Naive thymus-derived CD4-positive, alpha-beta T cell (primary cell): ENCODE measurements around the gene ZBED4. TPM values are rescaled to one million over a fixed set of nuclear protein-coding genes. Genes with fewer than 3 reads are reported as not detected.

Source experiments
- ATAC-seq: fragments of 150-1000 bp; cut with Tn5 transposase; 2 replicates; pipeline ENCODE4 v1.10.0; 2021; ENCODE audit warnings: mild to moderate bottlenecking, moderate library complexity
- CTCF ChIA-PET: fragments of 350-600 bp; sonication (Branson Sonifier 250); formaldehyde crosslinking; loops from one replicate; lab custom pipeline; 2021; ENCODE audit warnings: antibody characterized with exemption; lab: Charles Lee
- POLR2A ChIA-PET: fragments of 350-600 bp; sonication (Branson Sonifier 250); formaldehyde crosslinking; loops from one replicate; lab custom pipeline; 2021; ENCODE audit warnings: antibody characterized with exemption, inconsistent platforms; lab: Charles Lee
- DNase-seq, 9 donors: peaks; one replicate each; pipeline versions ENCODE4 v3.0.0 to v3.0.0-alpha.2; 2020 to 2022; ENCODE audit warnings: mixed read lengths in 1 of 9
- H3K27ac ChIP-seq: one replicate; pipeline ENCODE4 v1.7.0; 2013; ENCODE audit warnings: mild to moderate bottlenecking, low read depth, low read length, moderate library complexity
- H3K27me3 ChIP-seq, 2 donors: one replicate each; pipeline ENCODE4 v1.7.0; 2013; ENCODE audit warnings: low read length in 2 of 2, mild to moderate bottlenecking in 2 of 2, moderate library complexity in 2 of 2; ENCODE audit not compliant: control insufficient read depth in 2 of 2, insufficient read depth in 2 of 2
- H3K36me3 ChIP-seq, 3 experiments: 1 replicate in 2 of 3; 2 replicates in 1 of 3; pipeline ENCODE4 v1.7.0; 2013; ENCODE audit warnings: low read length in 3 of 3, mild to moderate bottlenecking in 3 of 3, moderate library complexity in 1 of 3; ENCODE audit not compliant: insufficient read depth in 3 of 3, control insufficient read depth in 2 of 3
- H3K4me1 ChIP-seq, 2 donors: one replicate each; pipeline ENCODE4 v1.7.0; 2013; ENCODE audit warnings: low read length in 2 of 2, mild to moderate bottlenecking in 2 of 2, moderate library complexity in 1 of 2; ENCODE audit not compliant: control insufficient read depth in 2 of 2, insufficient read depth in 2 of 2
- H3K4me3 ChIP-seq: 2 replicates; pipeline ENCODE4 v1.7.0; 2013; ENCODE audit warnings: mild to moderate bottlenecking, low read length
- H3K9me3 ChIP-seq, 3 experiments: 1 replicate in 2 of 3; 2 replicates in 1 of 3; pipeline ENCODE4 v1.7.0; 2013; ENCODE audit warnings: low read length in 3 of 3; ENCODE audit not compliant: control insufficient read depth in 2 of 3
- H3K27ac Mint-ChIP-seq, 9 donors: one replicate each; pipeline ENCODE4 v1.8.0; 2020 to 2022; ENCODE audit warnings: mixed read lengths in 9 of 9, mild to moderate bottlenecking in 8 of 9, moderate library complexity in 5 of 9, inconsistent platforms in 2 of 9
- H3K27me3 Mint-ChIP-seq, 5 donors: one replicate each; pipeline ENCODE4 v1.8.0; 2021 to 2022; ENCODE audit warnings: mixed read lengths in 5 of 5, mild to moderate bottlenecking in 1 of 5
- H3K36me3 Mint-ChIP-seq, 5 donors: one replicate each; pipeline ENCODE4 v1.8.0; 2020 to 2022; ENCODE audit warnings: mixed read lengths in 5 of 5, mild to moderate bottlenecking in 3 of 5, inconsistent platforms in 1 of 5
- H3K4me1 Mint-ChIP-seq, 7 donors: one replicate each; pipeline ENCODE4 v1.8.0; 2020 to 2022; ENCODE audit warnings: mixed read lengths in 7 of 7, mild to moderate bottlenecking in 3 of 7, inconsistent platforms in 1 of 7
- H3K4me3 Mint-ChIP-seq, 10 donors: one replicate each; pipeline ENCODE4 v1.8.0; 2020 to 2022; ENCODE audit warnings: mild to moderate bottlenecking in 10 of 10, mixed read lengths in 10 of 10, moderate library complexity in 6 of 10, inconsistent platforms in 2 of 10
- H3K9me3 Mint-ChIP-seq, 11 donors: one replicate each; pipeline ENCODE4 v1.8.0; 2020 to 2022; ENCODE audit warnings: mixed read lengths in 11 of 11, mild to moderate bottlenecking in 4 of 11, inconsistent platforms in 1 of 11, moderate library complexity in 1 of 11
- intact Hi-C, 2 donors: fragments of 100-400 bp; cut with micrococcal nuclease; formaldehyde crosslinking; loops; one replicate each; pipeline ENCODE4 v1.15.1; 2023
- polyA plus RNA-seq, 2 donors: library from polyadenylated mRNA; unstranded; fragments of 300-500 nt; fragmentation: Illumina TruSeq; gene quantifications; one replicate each; pipeline ENCODE4 v1.2.3, GENCODE V29; 2021
- total RNA-seq, 6 experiments: library from RNA in 5 of 6; stranded (reverse) in 5 of 6; gene quantifications; 1 replicate in 5 of 6; 2 replicates in 1 of 6; pipeline ENCODE4 v1.2.3 and lab custom pipeline; 2021 to 2026

Gene ZBED4
- total and polyA plus RNA-seq, 7 experiments from 2014 or later = 6.0 to 20.1 (median 16.3) TPM

- Histone ChIP-seq H3K9me3 (no peaks in the 10 kb centered on the region), H3K4me3 (no peak overlapping the region), H3K4me1 (peaks cover 17 to 38% of the 10 kb centered on the region in 2 donors), H3K27me3 (no peaks in the 10 kb centered on the region), H3K36me3 (peaks cover 0 to 3% (median 0%) of the 10 kb centered on the region in 3 experiments), H3K27ac (no peak overlapping the region)
- no peak for DNase-seq
- Mint-ChIP-seq H3K4me3 (peak overlapping the region in 1 of 10 donors; percentile 52), H3K4me1 (peaks cover 28 to 58% (median 48%) of the 10 kb centered on the region in 7 donors), H3K27me3 (no peaks in the 10 kb centered on the region), H3K27ac (peak overlapping the region in 2 of 9 donors; percentile 13 to 47), H3K36me3 (peaks cover 0 to 17% (median 0%) of the 10 kb centered on the region in 5 donors), H3K9me3 (peaks cover 0 to 3% (median 0%) of the 10 kb centered on the region in 11 donors)
- intact Hi-C loops = loop anchor here in 1 of 2 donors (5.0 kb wide), 1 partner anchor 279 kb away; no protein-coding TSS in a partner anchor
- ChIA-PET POLR2A (interaction anchor here (1.0 kb wide), 1 partner anchor 102 kb away, joined by 3 read pairs; no protein-coding TSS in a partner anchor), CTCF (interaction anchor here (0.7 to 1.5 kb wide), 4 partner anchors 9 to 659 kb away, joined by 3 to 5 read pairs (median 3); no protein-coding TSS in a partner anchor)
- no peak for ATAC-seq
These were observed 74.5 kb downstream of the ZBED4 start for GRCh38 chr22:49928185-49928495.

GRCh38 chr22:49928555-49929210, 75.0 kb downstream of the ZBED4 start:
- peaks cover 17 to 38% of the 10 kb centered on the region in 2 donors for H3K4me1 ChIP-seq
- H3K4me3 Mint-ChIP-seq = peak overlapping the region in 2 of 10 donors; percentile 52 to 64
- H3K27ac Mint-ChIP-seq = peak overlapping the region in 2 of 9 donors; percentile 38 to 47

GRCh38 chr22:49929211-49929979, 75.8 kb downstream of the ZBED4 start:
- Mint-ChIP-seq H3K4me1 (peaks cover 28 to 58% (median 49%) of the 10 kb centered on the region in 7 donors), H3K4me3 (peak overlapping the region in 5 of 10 donors; percentile 14 to 83 (median 61)), H3K36me3 (peaks cover 0 to 16% (median 0%) of the 10 kb centered on the region in 5 donors), H3K9me3 (peaks cover 0 to 3% (median 0%) of the 10 kb centered on the region in 11 donors), H3K27me3 (no peaks in the 10 kb centered on the region), H3K27ac (peak overlapping the region in 4 of 9 donors; percentile 38 to 88 (median 68))
- H3K4me1 ChIP-seq = peaks cover 17 to 38% of the 10 kb centered on the region in 2 donors
- peak overlapping the region; percentile 63 for H3K27ac ChIP-seq
- DNase-seq (peak; percentile 60 to 93 (median 74)), ATAC-seq (peak; percentile 67)
- ChIA-PET POLR2A (interaction anchor here (1.3 to 4.7 kb wide), 2 partner anchors 10 to 32 kb away, joined by 3 to 27 read pairs; partner anchors contain the start of gene PIM3), CTCF (interaction anchor here (0.8 to 3.3 kb wide), 5 partner anchors 52 to 162 kb away, joined by 3 to 45 read pairs (median 8); partner anchors contain the start of gene MLC1)
- peaks cover 0 to 3% (median 0%) of the 10 kb centered on the region in 3 experiments for H3K36me3 ChIP-seq
- H3K4me3 ChIP-seq = no peak overlapping the region
- no peaks in the 10 kb centered on the region for H3K9me3 ChIP-seq
- no peaks in the 10 kb centered on the region for H3K27me3 ChIP-seq
- intact Hi-C loops = loop anchor here (1.0 to 5.0 kb wide), 3 partner anchors 64 to 278 kb away; no protein-coding TSS in a partner anchor

More at GRCh38 chr22:49928555-49929210, 75.0 kb downstream of the ZBED4 start:
- Histone ChIP-seq H3K36me3 (peaks cover 0 to 3% (median 0%) of the 10 kb centered on the region in 3 experiments), H3K4me3 (no peak overlapping the region), H3K27ac (no peak overlapping the region), H3K9me3 (no peaks in the 10 kb centered on the region), H3K27me3 (no peaks in the 10 kb centered on the region)
- H3K4me1 Mint-ChIP-seq = peaks cover 28 to 62% (median 49%) of the 10 kb centered on the region in 7 donors
- ATAC-seq = no peak
- H3K9me3 Mint-ChIP-seq = peaks cover 0 to 3% (median 0%) of the 10 kb centered on the region in 11 donors
- DNase-seq = no peak
- ChIA-PET CTCF (interaction anchor here (0.7 to 1.0 kb wide), 3 partner anchors 9 to 658 kb away, joined by 3 read pairs; no protein-coding TSS in a partner anchor), POLR2A (interaction anchor here (1.0 kb wide), 1 partner anchor 102 kb away, joined by 3 read pairs; no protein-coding TSS in a partner anchor)
- no peaks in the 10 kb centered on the region for H3K27me3 Mint-ChIP-seq
- peaks cover 0 to 16% (median 0%) of the 10 kb centered on the region in 5 donors for H3K36me3 Mint-ChIP-seq
- intact Hi-C loops = loop anchor here (1.0 to 5.0 kb wide), 3 partner anchors 65 to 279 kb away; no protein-coding TSS in a partner anchor

- DNase-seq = no peak
- Mint-ChIP-seq H3K27ac (peak overlapping the region; percentile 23 to 90 (median 83)), H3K4me1 (peaks cover 26 to 55% (median 47%) of the 10 kb centered on the region in 7 donors), H3K4me3 (peak overlapping the region in 9 of 10 donors; percentile 14 to 83 (median 58)), H3K36me3 (peaks cover 0 to 15% (median 0%) of the 10 kb centered on the region in 5 donors), H3K27me3 (no peaks in the 10 kb centered on the region), H3K9me3 (peaks cover 0 to 3% (median 0%) of the 10 kb centered on the region in 11 donors)
- Histone ChIP-seq H3K27ac (peak overlapping the region; percentile 63), H3K27me3 (no peaks in the 10 kb centered on the region), H3K9me3 (no peaks in the 10 kb centered on the region), H3K36me3 (peaks cover 0 to 3% (median 0%) of the 10 kb centered on the region in 3 experiments), H3K4me1 (peaks cover 17 to 36% of the 10 kb centered on the region in 2 donors), H3K4me3 (no peak overlapping the region)
- ChIA-PET POLR2A (interaction anchor here (0.7 to 4.7 kb wide), 8 partner anchors 11 to 100 kb away, joined by 3 to 27 read pairs (median 3); partner anchors contain the start of gene PIM3), CTCF (interaction anchor here (0.6 to 3.3 kb wide), 9 partner anchors 16 to 162 kb away, joined by 3 to 45 read pairs (median 5); partner anchors contain the start of gene MLC1)
- intact Hi-C loops = loop anchor here (1.0 to 5.0 kb wide), 5 partner anchors 63 to 277 kb away; no protein-coding TSS in a partner anchor
- ATAC-seq = no peak
These were observed 76.4 kb downstream of the ZBED4 start for GRCh38 chr22:49929994-49930575.

GRCh38 chr22:49930596-49931412, 77.2 kb downstream of the ZBED4 start:
- Histone ChIP-seq H3K9me3 (no peaks in the 10 kb centered on the region), H3K4me1 (peaks cover 11 to 28% of the 10 kb centered on the region in 2 donors), H3K4me3 (no peak overlapping the region), H3K27me3 (no peaks in the 10 kb centered on the region), H3K27ac (peak overlapping the region; percentile 37), H3K36me3 (peaks cover 0 to 3% (median 0%) of the 10 kb centered on the region in 3 experiments)
- DNase-seq (peak in 7 of 9 donors; percentile 37 to 55 (median 44)), ATAC-seq (peak; percentile 40)
- H3K36me3 Mint-ChIP-seq = peaks cover 0 to 9% (median 0%) of the 10 kb centered on the region in 5 donors
- peaks cover 19 to 48% (median 40%) of the 10 kb centered on the region in 7 donors for H3K4me1 Mint-ChIP-seq
- intact Hi-C loops = loop anchor here (1.0 to 5.0 kb wide), 4 partner anchors 29 to 261 kb away; partner anchors contain the start of gene PIM3 (in 1 of the 2)
- ChIA-PET POLR2A (interaction anchor here (0.6 to 4.7 kb wide), 10 partner anchors 12 to 100 kb away, joined by 3 to 27 read pairs (median 3); partner anchors contain the start of gene PIM3), CTCF (interaction anchor here (0.5 to 3.3 kb wide), 13 partner anchors 14 to 163 kb away, joined by 3 to 45 read pairs (median 3); partner anchors contain the start of gene MLC1)
- H3K27ac Mint-ChIP-seq = peak overlapping the region; percentile 79 to 92 (median 87)
- H3K27me3 Mint-ChIP-seq = no peaks in the 10 kb centered on the region
- H3K4me3 Mint-ChIP-seq = peak overlapping the region; percentile 34 to 83 (median 60)
- H3K9me3 Mint-ChIP-seq = no peaks in the 10 kb centered on the region
